Stimulated activated CD4-positive, alpha-beta T cell treated with anti-CD3 and anti-CD28 coated beads, Interleukin-4, amount 100 ng/mL, for 1 hour (primary cell): ENCODE results near the gene UBQLN1.
"Not testable (repeated sequence)": the region's sequence is repeated elsewhere in the genome, so short reads cannot be mapped to it uniquely, and the experiment has no call there.

Experiments used
- DNase-seq: peaks from one replicate; pipeline ENCODE4 v3.0.0-alpha.2; 2020

Gene UBQLN1

GRCh38 chr9:83707768-83708514 is at the start of gene UBQLN1:
TSS of gene UBQLN1 (minus strand) at chr9:83707958. CDS start at chr9:83707679, 279 bp downstream.
- peak; percentile 90 for DNase-seq

- DNase-seq = no peak
Measured at GRCh38 chr9:83754383-83754977, 46.7 kb upstream of the UBQLN1 start.

DNA sequence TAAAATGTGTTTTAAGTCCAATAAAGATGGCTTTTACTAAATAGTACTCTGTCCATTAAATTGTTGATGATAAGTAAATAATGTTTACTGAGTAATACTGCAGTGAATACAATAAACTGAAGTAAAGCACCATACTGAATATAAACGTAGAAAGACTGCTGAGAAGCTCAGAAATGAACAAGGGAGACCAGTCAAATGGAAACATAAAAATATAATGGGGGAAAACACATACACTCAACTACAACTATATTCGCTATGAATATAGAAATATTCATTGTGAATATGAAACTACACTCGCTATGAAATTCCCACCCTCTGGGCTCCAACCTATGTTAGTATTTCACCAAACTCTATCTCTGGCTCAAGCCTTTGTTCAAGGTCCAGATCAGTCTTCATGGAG is 41.9 kb upstream of the UBQLN1 start:
- no peak for DNase-seq

GRCh38 chr9:83744206-83744605 is 36.4 kb upstream of the UBQLN1 start:
- no peak for DNase-seq

DNA sequence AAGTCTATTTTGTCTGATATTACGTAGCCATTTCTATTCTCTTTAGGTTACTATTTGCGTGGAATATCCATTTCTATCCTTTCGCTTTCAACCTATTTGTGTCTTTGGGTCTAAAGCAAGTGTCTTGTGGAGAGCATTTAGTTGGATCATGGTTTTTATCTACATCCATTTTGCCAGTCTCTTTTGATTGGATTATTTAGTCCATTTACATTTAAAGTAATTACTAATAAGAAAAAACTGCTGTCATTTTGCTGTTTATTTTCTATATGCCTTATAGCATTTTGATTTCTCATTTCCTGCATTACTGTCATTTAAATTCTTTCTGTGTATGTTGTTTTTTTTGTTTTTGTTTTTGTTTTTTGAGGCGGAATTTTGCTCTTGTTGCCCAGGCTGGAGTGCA is 26.0 kb upstream of the UBQLN1 start:
- no peak for DNase-seq

DNA sequence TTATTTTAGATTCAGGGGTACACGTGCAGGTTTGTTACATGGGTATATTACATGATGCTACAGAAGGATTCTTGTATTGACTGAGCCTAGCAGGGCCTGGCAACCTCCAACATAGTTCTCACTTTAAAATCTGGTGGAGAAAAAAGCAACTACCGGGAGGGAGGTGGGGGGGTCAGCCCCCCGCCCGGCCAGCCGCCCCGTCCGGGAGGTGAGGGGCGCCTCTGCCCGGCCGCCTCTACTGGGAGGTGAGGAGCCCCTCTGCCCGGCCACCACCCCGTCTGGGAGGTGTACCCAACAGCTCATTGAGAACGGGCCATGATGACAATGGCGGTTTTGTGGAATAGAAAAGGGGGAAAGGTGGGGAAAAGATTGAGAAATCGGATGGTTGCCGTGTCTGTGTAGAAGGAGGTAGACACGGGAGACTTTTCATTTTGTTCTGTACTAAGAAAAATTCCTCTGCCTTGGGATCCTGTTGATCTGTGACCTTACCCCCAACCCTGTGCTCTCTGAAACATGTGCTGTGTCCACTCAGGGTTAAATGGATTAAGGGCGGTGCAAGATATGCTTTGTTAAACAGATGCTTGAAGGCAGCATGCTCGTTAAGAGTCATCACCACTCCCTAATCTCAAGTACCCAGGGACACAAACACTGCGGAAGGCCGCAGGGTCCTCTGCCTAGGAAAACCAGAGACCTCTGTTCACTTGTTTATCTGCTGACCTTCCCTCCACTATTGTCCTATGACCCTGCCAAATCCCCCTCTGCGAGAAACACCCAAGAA is 21.0 kb upstream of the UBQLN1 start:
- DNase-seq = not testable (repeated sequence)

DNA sequence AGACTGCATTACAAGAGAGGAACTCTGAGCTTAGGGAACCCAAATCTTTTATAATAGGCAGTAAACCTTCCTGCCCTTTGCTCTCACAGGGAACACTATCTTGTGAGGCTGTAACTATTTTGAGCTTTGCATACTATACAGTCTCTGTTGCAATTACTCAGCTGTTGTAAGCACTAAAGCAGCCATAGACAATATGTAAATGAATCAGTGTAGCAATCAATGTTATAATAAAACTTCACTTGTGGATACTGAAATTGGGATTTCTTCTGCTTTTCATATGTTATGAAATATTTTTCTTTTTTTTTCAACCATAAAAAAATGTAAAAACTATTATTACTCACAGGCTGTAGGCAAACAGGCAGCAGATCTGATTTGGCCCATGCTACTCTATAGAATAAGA is 16.7 kb upstream of the UBQLN1 start:
- no peak for DNase-seq

DNA sequence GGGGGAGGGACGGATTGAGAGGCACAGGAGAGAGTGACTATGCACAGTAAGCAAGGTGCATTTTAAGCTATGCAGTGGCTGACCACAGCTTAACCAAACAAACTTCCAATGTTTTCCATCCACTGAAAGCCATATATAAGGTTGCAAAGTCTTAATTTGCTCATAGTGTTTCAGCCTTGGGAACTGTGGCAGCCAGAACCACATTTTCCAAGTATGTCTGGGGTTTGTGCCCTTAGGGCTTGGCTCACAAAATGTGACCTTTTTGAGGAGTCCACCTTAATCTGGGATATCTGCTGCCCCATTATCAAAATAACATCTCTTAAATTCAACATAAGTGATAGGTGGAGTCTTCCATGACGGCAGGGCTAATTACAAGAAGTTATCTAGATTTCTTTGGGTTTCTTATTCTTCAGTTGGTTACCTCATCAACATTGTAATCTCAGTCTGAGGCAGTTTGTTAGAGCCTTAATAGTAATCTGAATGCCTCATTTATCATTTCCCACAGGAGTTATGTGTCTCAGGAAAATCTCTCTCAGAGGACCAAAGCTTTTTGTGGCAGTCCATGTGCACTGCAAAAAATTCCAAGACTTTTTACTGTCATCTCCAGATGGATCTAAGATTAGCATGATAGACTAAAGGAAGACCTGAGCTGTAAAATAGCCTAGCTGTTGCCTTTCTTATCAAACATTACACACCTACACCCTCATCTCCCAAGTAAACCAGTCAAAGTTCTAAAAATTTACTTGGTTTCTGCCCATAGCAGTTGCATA is 15.2 kb upstream of the UBQLN1 start:
- DNase-seq = no peak

GRCh38 chr9:83721509-83721908 is 13.8 kb upstream of the UBQLN1 start:
- DNase-seq = no peak

DNA sequence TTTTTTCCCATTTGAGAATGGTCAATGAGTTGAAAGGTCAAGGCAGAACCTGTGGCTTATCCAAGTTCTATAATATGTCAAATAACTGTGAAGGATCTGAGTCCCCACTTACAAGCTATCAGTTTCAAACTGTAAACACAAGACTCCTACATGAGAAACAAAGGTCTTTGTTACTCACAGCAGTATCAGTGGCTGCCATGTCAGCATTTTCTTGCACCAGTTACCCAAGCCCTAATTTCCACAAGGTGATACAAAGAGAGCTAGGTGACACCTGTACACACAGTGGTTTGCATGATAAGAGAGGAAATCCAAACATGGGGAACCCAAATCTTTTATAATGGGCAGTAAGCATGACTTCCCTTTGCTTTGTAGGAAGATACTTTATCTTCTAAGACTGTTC is 8.0 kb upstream of the UBQLN1 start:
- no peak for DNase-seq

- no peak for DNase-seq
Measured at GRCh38 chr9:83715221-83715620, 7.5 kb upstream of the UBQLN1 start.

GRCh38 chr9:83714329-83714728 is 6.6 kb upstream of the UBQLN1 start:
- DNase-seq = no peak

- DNase-seq = peak; percentile 47
Measured at GRCh38 chr9:83708515-83709158, 879 bp upstream of the UBQLN1 start.

DNA sequence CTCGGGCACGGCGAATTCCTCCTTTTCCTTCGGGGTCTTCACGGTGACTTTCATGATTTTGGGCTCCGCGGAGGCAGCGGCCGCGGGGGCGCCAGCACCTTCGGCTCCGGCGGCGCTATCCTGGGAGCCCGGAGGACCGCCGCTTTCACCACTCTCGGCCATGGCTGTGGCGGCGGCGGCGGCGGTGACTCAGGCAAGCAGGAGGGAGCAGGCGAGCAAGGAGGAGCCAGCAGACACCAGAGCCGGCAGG is 315 bp downstream of the UBQLN1 start:
- DNase-seq = peak; percentile 75

- DNase-seq = peak; percentile 72
Measured at GRCh38 chr9:83706676-83707517, 861 bp downstream of the UBQLN1 start.

DNA sequence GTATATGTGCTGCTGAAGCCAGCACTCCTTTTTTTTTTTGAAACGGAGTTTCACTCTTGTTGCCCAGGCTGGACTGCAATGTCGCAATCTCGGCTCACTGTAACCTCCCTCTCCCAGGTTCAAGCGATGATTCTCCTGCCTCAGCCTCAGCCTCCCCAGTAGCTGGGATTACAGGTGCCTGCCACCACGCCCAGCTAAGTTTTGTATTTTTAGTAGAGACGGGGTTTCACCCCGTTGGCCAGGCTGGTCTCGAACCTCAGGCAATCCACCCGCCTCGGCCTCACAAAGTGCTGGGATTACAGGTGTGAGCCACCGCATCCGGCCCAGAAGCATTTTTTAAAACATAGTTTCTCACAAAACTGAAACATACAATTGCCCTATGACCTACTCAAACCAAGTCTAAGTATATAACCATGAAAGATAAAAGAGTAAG is 2.5 kb downstream of the UBQLN1 start:
- DNase-seq = not testable (repeated sequence)

- DNase-seq = no peak
Measured at GRCh38 chr9:83701769-83702168, 6.0 kb downstream of the UBQLN1 start.

DNA sequence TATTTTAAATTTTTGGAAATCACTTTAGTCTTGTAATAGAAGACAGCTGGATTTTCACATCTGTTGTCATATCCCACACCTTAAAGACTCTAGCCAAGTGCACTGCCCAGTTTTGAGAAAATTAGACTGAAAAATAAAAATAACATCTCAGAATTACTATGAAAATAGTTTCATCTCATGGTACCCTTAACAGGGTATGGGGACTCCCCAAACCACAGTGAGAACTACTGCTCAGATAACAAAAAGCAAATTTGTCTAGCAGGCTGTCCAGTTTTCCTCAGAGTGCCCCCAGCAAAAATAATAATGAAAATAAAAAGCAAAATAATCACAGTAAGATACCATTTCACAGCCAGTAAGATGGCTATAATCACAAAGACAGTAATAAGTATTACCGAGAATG is 6.5 kb downstream of the UBQLN1 start:
- DNase-seq = no peak

- no peak for DNase-seq
Measured at GRCh38 chr9:83699615-83700014, 8.1 kb downstream of the UBQLN1 start.

DNA sequence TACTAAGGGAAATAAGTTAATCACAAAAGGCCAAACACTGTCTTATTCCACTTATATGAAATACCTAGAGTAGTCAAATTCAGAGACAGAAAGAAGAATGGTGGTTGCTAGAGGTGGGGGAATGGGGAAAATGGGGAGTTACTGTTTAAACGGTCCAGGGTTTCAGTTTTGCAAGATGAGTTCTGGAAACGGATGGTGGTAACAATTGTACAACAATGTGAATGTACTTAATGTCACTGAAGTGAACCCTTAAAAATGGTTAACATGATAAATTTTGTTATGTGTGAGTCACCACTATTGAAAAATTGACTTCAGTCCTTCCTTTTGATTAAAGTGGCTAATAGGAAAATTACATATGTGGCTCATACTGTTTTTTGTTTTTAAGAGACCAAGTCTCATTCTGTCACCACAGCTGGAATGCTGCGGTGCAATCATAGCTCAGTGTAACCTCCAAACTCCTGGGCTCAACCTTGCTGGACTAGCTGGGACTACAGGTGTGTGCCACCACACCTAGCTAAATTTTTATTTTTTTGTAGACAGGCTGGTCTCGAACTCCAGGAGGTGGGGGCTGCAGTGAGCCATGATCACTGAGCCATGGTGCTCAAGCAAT is 8.7 kb downstream of the UBQLN1 start:
- no peak for DNase-seq

DNA sequence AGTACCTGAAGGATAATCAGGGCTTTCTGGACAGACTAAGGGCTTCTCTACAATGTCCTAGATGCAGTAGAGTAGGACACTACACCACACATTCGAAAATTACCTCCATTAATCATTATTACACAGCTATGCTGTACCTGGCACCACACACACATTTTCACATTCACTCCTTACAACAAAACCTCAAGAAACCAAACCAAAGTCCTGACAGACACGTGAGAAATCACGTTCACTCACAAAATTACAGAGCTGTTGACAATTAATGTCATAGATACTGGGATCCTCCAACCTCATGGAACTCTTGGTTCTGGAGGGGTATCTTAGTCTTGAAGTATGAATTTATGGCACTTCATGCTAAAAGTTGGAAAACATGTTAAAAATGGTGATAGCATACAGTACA is 16.3 kb downstream of the UBQLN1 start:
- DNase-seq = no peak

DNA sequence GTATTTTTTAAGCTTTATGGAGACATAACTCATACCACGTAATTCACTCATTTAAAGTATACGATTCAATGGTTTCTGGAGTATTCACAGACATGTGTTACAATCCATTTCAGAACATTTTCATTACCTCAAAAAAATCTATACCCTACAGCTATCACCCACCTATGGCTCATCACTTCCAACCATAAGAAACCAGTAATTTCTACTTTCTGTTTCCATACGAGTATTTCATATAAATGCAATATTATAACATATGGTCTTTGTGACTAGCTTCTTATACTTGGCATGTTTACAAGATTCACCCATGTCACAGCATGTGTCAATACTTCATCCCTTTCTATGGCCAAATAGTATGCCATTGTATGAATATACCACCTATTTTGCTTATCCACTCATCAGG is 18.8 kb downstream of the UBQLN1 start:
- DNase-seq = no peak
